Uterus (tissue), 2 donors: ENCODE results near the gene ASB8.

Source experiments
- POLR2A ChIP-seq, 2 donors: fragments of 450-650 bp; IDR thresholded peaks; one replicate each; pipeline ENCODE4 v1.6.1; 2016; ENCODE audit warnings: antibody characterized with exemption in 2 of 2, mild to moderate bottlenecking in 1 of 2, moderate library complexity in 1 of 2
- TF ChIP-seq, protein P1 (sequence below), 4 experiments: fragments of 200-600 bp in 2 of 4; fragments of 450-650 bp in 2 of 4; sonication (generic) in 2 of 4; IDR thresholded peaks; one replicate each; pipeline ENCODE4 v1.5.1; 2016 to 2019; ENCODE audit warnings: antibody characterized with exemption in 4 of 4, mild to moderate bottlenecking in 2 of 4, moderate library complexity in 1 of 4

DNA sequence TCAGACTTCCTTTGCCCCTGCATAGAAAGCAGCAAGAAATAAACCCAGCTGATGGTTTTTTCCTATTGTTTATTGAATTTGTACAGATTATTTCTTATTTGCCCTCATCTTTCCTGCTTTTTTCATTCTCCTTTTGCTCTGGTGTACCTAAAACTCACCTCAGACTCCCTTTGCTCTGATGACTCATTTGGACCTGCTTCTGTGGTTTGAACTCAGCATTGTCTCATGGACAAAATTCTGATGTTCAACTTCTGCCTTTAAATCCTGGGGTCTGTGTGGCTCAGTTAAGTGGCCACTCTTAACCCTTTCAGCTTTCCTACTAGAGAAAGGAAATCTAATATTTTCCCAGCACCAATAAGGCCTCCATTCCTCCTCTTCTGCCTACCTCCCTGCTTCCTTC is 47.9 kb downstream of the ASB8 start:
- TF ChIP-seq POLR2A (IDR thresholded peaks at IDR 0.05) = no peak
- TF ChIP-seq, protein P1, sequence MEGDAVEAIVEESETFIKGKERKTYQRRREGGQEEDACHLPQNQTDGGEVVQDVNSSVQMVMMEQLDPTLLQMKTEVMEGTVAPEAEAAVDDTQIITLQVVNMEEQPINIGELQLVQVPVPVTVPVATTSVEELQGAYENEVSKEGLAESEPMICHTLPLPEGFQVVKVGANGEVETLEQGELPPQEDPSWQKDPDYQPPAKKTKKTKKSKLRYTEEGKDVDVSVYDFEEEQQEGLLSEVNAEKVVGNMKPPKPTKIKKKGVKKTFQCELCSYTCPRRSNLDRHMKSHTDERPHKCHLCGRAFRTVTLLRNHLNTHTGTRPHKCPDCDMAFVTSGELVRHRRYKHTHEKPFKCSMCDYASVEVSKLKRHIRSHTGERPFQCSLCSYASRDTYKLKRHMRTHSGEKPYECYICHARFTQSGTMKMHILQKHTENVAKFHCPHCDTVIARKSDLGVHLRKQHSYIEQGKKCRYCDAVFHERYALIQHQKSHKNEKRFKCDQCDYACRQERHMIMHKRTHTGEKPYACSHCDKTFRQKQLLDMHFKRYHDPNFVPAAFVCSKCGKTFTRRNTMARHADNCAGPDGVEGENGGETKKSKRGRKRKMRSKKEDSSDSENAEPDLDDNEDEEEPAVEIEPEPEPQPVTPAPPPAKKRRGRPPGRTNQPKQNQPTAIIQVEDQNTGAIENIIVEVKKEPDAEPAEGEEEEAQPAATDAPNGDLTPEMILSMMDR (IDR thresholded peaks at IDR 0.05) = no peak
